ENCODE data around the gene SNRPA1. TPM values are rescaled to one million over a fixed set of nuclear protein-coding genes. Genes with fewer than 3 reads are reported as not detected.

Gene SNRPA1
- total and polyA plus RNA-seq, 9 of the 15 experiments (the other 6 are each of a cell fraction or from before 2014, with no cell fraction given), result 62.7 to 245 (median 189) TPM

GRCh38 chr15:101326026-101326315 lies 30.9 kb upstream of the SNRPA1 start:
- Histone ChIP-seq H3K27ac (ENCODE audit: extremely low read depth, low read depth, low read length) (no peak overlapping the region), H3K36me3 (ENCODE audit: control insufficient read depth, insufficient read depth, low read length) (no peaks in the 10 kb centered on the region), H2AFZ (ENCODE audit: low read depth, low read length) (no peak overlapping the region), H3K9ac (ENCODE audit: insufficient read depth in 1 of 2, low read depth in 2 of 2, low read length in 2 of 2) (no peak overlapping the region), H3K4me1 (replicated peaks in 1 of 2; ENCODE audit: control insufficient read depth in 2 of 2, insufficient read depth in 2 of 2, low read length in 2 of 2) (no peaks in the 10 kb centered on the region), H3K27me3 (ENCODE audit: control insufficient read depth in 2 of 2, insufficient read depth in 2 of 2, low read length in 2 of 2) (peaks cover 0 to 17% of the 10 kb centered on the region in 2 experiments; a peak in 2 of 5 replicates), H3K79me2 (ENCODE audit: control insufficient read depth, insufficient read depth, low read length) (no peaks in the 10 kb centered on the region), H3K4me2 (ENCODE audit: insufficient read depth, low read length) (no peak overlapping the region), H3K4me3 (no peak overlapping the region), H4K20me1 (replicated peaks; ENCODE audit: control insufficient read depth, insufficient read depth, low read length) (no peaks in the 10 kb centered on the region), H3K9me3 (replicated peaks; ENCODE audit: control insufficient read depth, insufficient read depth, low read depth, low read length) (no peaks in the 10 kb centered on the region), H3K9me1 (ENCODE audit: control insufficient read depth, insufficient read depth, low read length) (no peaks in the 10 kb centered on the region)
- intact Hi-C loops (cut with micrococcal nuclease) (no loop called here), in situ Hi-C loops (cut with MboI) (no loop called here)
- 48% methylated on average over 8 of the region's 8 CpGs for WGBS (ENCODE audit: insufficient coverage, low coverage, missing lambda C conversion rate)
- CTCF ChIA-PET (ENCODE audit: low intra/inter-chr PET ratio), result no interaction called here
- DNase-seq (ENCODE audit: extremely low read depth in 1 of 4, low spot score in 3 of 4) (no peak), ATAC-seq (no peak), FAIRE-seq (no peak)
- BruUV-seq (replicated peaks), result no TSS peak
- POLR2A ChIA-PET, result interaction anchor here (1.3 kb wide), 1 partner anchor 10 kb away, joined by 3 read pairs; no protein-coding TSS in a partner anchor
- no peak for TF ChIP-seq HEY1 (CRISPR knock-in tag; IDR thresholded peaks at IDR 0.05; ENCODE audit: borderline replicate concordance)
- no peak for TF ChIP-seq U2AF2 (optimal IDR thresholded peaks at IDR 0.05; ENCODE audit: low read depth, low read length)
- TF ChIP-seq NELFE (IDR thresholded peaks at IDR 0.05; ENCODE audit: insufficient read depth, insufficient read length), result no peak
- TF ChIP-seq SAP30 (IDR thresholded peaks at IDR 0.05; ENCODE audit: borderline replicate concordance, insufficient read depth, low read depth, low read length, poor library complexity, severe bottlenecking), result no peak
- TF ChIP-seq RNF219 (CRISPR knock-in tag; IDR thresholded peaks at IDR 0.05), result no peak
- no peak for TF ChIP-seq ZNF449 (CRISPR knock-in tag; IDR thresholded peaks at IDR 0.05)
- no peak for TF ChIP-seq LCOR (CRISPR knock-in tag; IDR thresholded peaks at IDR 0.05)
- no peak for TF ChIP-seq ETS2 (tag; IDR thresholded peaks at IDR 0.05; ENCODE audit: borderline replicate concordance, poor library complexity, severe bottlenecking)
- no peak for TF ChIP-seq PTTG1 (tag; IDR thresholded peaks at IDR 0.05; ENCODE audit: low read depth)
- no peak for TF ChIP-seq ATF3 (IDR thresholded peaks at IDR 0.05)
- TF ChIP-seq ATF3 (CRISPR knock-in tag; conservative IDR thresholded peaks at IDR 0.05), result no peak
- no peak for TF ChIP-seq PURB (CRISPR knock-in tag; IDR thresholded peaks at IDR 0.05; ENCODE audit: low read depth)
- TF ChIP-seq ZNF561 (CRISPR knock-in tag; conservative IDR thresholded peaks at IDR 0.05), result no peak
- no peak for TF ChIP-seq E2F3 (CRISPR knock-in tag; IDR thresholded peaks at IDR 0.05)
- no peak for TF ChIP-seq MEF2A (IDR thresholded peaks at IDR 0.05; ENCODE audit: control insufficient read depth, low read depth, low read length)
- TF ChIP-seq C11orf30 (IDR thresholded peaks at IDR 0.05; ENCODE audit: low read depth), result no peak
- no peak for TF ChIP-seq ZNF134 (CRISPR knock-in tag; conservative IDR thresholded peaks at IDR 0.05)

Data from K562 (cell line).